Stomach (tissue), 9 donors: Measurements from ENCODE around the gene CEP85. TPM values are rescaled to one million over a fixed set of nuclear protein-coding genes. Genes with fewer than 3 reads are reported as not detected.

ENCODE experiments used
- DNase-seq, 2 donors: peaks; one replicate each; pipeline versions ENCODE4 v3.0.0 to v3.0.0-alpha.2; 2013 to 2019
- H3K27ac ChIP-seq, 5 donors: fragments of 200-600 bp in 4 of 5; sonication (generic) in 4 of 5; one replicate each; pipeline ENCODE4 v1.5.1; 2013 to 2019; ENCODE audit warnings: mild to moderate bottlenecking in 1 of 5, moderate library complexity in 1 of 5
- H3K27me3 ChIP-seq, 3 donors: fragments of 200-600 bp; sonication (generic); one replicate each; pipeline ENCODE4 v1.5.1; 2017 to 2019; ENCODE audit warnings: mixed run types in 1 of 3
- H3K36me3 ChIP-seq, 4 donors: fragments of 200-600 bp; sonication (generic); 1 replicate in 3 of 4; 2 replicates in 1 of 4; pipeline ENCODE4 v1.5.1; 2016 to 2019
- H3K4me1 ChIP-seq, 4 donors: fragments of 200-600 bp; sonication (generic); one replicate each; pipeline ENCODE4 v1.5.1; 2016 to 2019
- H3K4me3 ChIP-seq, 4 donors: fragments of 200-600 bp; sonication (generic) in 3 of 4; one replicate each; pipeline ENCODE4 v1.5.1; 2016 to 2019; ENCODE audit warnings: mild to moderate bottlenecking in 1 of 4
- H3K9me3 ChIP-seq, 4 donors: fragments of 200-600 bp; sonication (generic); one replicate each; pipeline ENCODE4 v1.5.1; 2016 to 2019
- EP300 ChIP-seq: sonication (generic); formaldehyde crosslinking; IDR thresholded peaks from one replicate; pipeline ENCODE4 v1.6.1; 2017; ENCODE audit warnings: antibody characterized with exemption
- POLR2A ChIP-seq, 4 donors: fragments of 450-650 bp; IDR thresholded peaks; one replicate each; pipeline ENCODE4 v1.6.1; 2016; ENCODE audit warnings: antibody characterized with exemption in 4 of 4, control low read depth in 2 of 4, mild to moderate bottlenecking in 1 of 4, moderate library complexity in 1 of 4
- POLR2AphosphoS5 ChIP-seq, 3 donors: sonication (generic); formaldehyde crosslinking; IDR thresholded peaks; one replicate each; pipeline ENCODE4 v1.6.1; 2016; ENCODE audit warnings: antibody characterized with exemption in 3 of 3
- WGBS, 5 donors: extraction: QIAGEN DNeasy Blood & Tissue Kit in 3 of 5; methylation state at CpG; one replicate each; pipeline versions ENCODE4 v1.1.5 to v1.1.7; 2013 to 2018; 5-methylcytosine and 5-hydroxymethylcytosine counted together
- intact Hi-C: fragments of 100-400 bp; cut with DNase I; formaldehyde crosslinking; loops from one replicate; pipeline ENCODE4 v1.15.1; 2023; ENCODE audit warnings: low total_unique reads
- polyA plus RNA-seq, 3 donors: library from polyadenylated mRNA; stranded (reverse); fragments of 200-250 nt; gene quantifications; one replicate each; pipeline ENCODE4 v1.2.3, GENCODE V29; 2013
- total RNA-seq, 5 donors: library from RNA; depleted of rRNA; stranded (reverse); fragments of >200 nt; gene quantifications; one replicate each; pipeline versions ENCODE4 v1.1.0 to v1.2.3, GENCODE V29; 2014 to 2016
- TF ChIP-seq, protein P1 (sequence below), 7 experiments: fragments of 450-650 bp in 4 of 7; fragments of 200-600 bp in 3 of 7; sonication (generic) in 3 of 7; IDR thresholded peaks; one replicate each; pipeline ENCODE4 v1.5.1; 2016 to 2019; ENCODE audit warnings: antibody characterized with exemption in 7 of 7, control low read depth in 2 of 7, mild to moderate bottlenecking in 1 of 7
- donor health status: healthy with polysubstance abuse.
- donor health status: Bipolar disorder and iron deficiency.
- donor health status: healthy.

The CEP85 gene
- total and polyA plus RNA-seq, 8 donors: 0.58 to 21.0 (median 5.9) TPM

DNA sequence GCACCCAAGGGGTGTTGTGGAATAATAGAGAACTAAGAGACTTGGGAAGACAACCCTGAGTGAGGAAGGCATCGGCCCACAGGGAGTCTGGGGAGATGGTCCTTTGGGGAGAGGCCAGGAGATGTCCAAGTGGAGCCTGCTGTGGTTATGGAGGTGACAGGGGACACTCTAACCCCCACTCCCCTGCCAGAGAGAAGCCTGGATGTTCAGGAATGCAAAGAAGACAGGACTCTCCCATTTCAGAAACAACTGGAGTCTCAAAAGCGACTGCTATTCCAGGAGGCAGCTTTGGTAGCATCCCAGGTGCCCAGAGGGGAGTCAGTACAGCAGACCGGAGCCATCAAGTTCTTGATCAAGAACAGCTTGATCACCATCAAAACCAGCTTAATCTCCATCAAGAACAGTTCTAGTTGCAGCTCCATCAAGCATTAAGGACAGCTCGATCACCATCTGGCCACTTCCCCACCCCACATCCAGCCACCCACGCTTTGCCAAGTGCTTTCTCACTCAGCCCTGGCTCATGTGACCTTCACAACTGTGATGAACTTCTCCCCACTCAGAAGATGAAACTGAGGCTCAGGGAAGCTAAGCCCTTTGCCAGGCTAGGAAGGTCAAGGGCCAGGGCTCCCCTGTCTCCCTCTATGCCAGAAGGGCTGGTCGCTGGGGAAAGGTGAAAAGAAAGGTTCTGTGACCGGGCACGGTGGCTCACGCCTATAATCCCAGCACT, 84.5 kb downstream of the CEP85 start:
- Histone ChIP-seq H3K27me3 (peaks cover 0 to 10% (median 0%) of the 10 kb centered on the region in 3 donors), H3K36me3 (no peaks in the 10 kb centered on the region), H3K4me1 (peaks cover 0 to 35% (median 10%) of the 10 kb centered on the region in 4 donors), H3K9me3 (no peaks in the 10 kb centered on the region), H3K4me3 (peak overlapping the region; percentile 8 to 40 (median 30)), H3K27ac (peak overlapping the region in 4 of 5 donors; percentile 44 to 73 (median 50))
- intact Hi-C loops: no loop called here
- 76 to 84% (median 80%) methylated on average over 9 of the region's 9 CpGs for WGBS, 5 donors
- TF ChIP-seq POLR2AphosphoS5 (IDR thresholded peaks at IDR 0.05): no peak
- TF ChIP-seq, protein P1, sequence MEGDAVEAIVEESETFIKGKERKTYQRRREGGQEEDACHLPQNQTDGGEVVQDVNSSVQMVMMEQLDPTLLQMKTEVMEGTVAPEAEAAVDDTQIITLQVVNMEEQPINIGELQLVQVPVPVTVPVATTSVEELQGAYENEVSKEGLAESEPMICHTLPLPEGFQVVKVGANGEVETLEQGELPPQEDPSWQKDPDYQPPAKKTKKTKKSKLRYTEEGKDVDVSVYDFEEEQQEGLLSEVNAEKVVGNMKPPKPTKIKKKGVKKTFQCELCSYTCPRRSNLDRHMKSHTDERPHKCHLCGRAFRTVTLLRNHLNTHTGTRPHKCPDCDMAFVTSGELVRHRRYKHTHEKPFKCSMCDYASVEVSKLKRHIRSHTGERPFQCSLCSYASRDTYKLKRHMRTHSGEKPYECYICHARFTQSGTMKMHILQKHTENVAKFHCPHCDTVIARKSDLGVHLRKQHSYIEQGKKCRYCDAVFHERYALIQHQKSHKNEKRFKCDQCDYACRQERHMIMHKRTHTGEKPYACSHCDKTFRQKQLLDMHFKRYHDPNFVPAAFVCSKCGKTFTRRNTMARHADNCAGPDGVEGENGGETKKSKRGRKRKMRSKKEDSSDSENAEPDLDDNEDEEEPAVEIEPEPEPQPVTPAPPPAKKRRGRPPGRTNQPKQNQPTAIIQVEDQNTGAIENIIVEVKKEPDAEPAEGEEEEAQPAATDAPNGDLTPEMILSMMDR (IDR thresholded peaks at IDR 0.05): no peak
- DNase-seq: no peak

DNA sequence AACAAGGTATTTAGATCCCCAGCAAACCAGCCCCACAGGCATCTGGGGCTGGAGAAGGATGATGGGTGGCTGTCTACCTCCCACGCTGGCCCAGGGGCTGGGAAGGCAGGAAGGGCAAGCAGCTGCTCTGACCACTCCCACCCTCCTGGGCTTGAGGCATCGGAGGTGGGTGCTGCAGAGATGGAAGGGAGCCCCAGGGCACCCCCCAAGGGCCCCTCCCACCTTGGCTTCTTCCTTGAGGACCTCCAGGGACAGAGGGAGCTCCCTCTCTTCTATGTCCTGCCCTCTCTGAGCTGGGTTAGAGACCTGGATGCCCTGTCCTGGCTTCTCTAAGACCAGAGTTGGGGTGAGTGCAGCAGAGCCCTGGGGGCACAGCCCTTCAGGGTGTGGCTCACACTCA, 86.9 kb downstream of the CEP85 start:
- Histone ChIP-seq H3K4me3 (no peak overlapping the region), H3K9me3 (no peaks in the 10 kb centered on the region), H3K36me3 (no peaks in the 10 kb centered on the region), H3K27ac (no peak overlapping the region), H3K27me3 (peaks cover 0 to 14% (median 0%) of the 10 kb centered on the region in 3 donors), H3K4me1 (peaks cover 0 to 25% (median 10%) of the 10 kb centered on the region in 4 donors)
- no peak for TF ChIP-seq POLR2AphosphoS5 (IDR thresholded peaks at IDR 0.05)
- intact Hi-C loops: loop anchor here (5.0 kb wide), 2 partner anchors 34 to 49 kb away; no protein-coding TSS in a partner anchor
- WGBS, 5 donors: 49 to 78% (median 55%) methylated on average over 2 of the region's 2 CpGs
- DNase-seq: no peak

DNA sequence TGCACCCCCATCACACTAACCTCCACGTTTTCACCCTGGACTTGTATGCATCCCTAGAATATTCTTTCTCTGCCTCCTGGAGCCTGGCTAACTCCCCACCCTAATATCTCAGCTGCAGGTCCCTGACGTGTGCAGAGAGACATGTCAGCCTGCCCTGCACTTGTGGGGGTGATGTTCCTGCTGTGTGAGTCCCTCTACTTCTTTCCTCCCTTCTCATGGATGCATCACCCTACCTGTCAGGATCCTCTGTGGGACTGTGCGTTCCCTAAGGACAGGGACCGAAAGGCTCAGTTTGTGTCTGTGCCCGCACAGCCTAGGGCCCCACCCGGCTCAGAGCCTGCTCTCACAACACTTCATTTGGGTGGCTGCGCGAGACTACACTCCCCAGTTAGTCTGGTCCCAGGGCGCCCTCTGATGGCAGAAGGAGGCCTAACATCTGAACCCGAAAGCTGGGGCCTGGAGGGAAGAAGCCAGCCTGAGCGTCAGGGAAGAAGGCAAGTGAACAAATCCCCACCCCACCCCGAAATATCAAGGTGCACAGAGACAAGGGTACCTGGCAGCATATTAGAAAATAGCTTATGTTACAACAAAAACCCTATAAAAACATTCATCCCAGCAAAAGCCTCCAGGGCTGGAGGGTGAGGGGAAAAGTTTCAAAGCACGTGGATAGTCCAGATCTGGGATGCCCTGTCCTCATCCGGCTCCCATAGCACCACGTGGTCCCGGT, 87.5 kb downstream of the CEP85 start:
- H3K36me3 ChIP-seq: no peaks in the 10 kb centered on the region
- H3K9me3 ChIP-seq: no peaks in the 10 kb centered on the region
- H3K4me1 ChIP-seq: peaks cover 0 to 25% (median 10%) of the 10 kb centered on the region in 4 donors
- intact Hi-C loops: loop anchor here (5.0 kb wide), 2 partner anchors 34 to 49 kb away; no protein-coding TSS in a partner anchor
- H3K4me3 ChIP-seq: no peak overlapping the region
- no peak overlapping the region for H3K27ac ChIP-seq
- WGBS, 5 donors: 11 to 21% (median 15%) methylated on average over 11 to 16 of the region's 16 CpGs
- TF ChIP-seq, protein P1 (IDR thresholded peaks at IDR 0.05): peak in 5 of 7 experiments; percentile 77 to 91 (median 90)
- TF ChIP-seq EP300 (no peak), POLR2A (IDR thresholded peaks at IDR 0.05) (no peak), POLR2AphosphoS5 (IDR thresholded peaks at IDR 0.05) (peak in 1 of 3 donors; percentile 69)
- H3K27me3 ChIP-seq: peaks cover 0 to 14% (median 0%) of the 10 kb centered on the region in 3 donors
- peak; percentile 94 to 97 for DNase-seq

DNA sequence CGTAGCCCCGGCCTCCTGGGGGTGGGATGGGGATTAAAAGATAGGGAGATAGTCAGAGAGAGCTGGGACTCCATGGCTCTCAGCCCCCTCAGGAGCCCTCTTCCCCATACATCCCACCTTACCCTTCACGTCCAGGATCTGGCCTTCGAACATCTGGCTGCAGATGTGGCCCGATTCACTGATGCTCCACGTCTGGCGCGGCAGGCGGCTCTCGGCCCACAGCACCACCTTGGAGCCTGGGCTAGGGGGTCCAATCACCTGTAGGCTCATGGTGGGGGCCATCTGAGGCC, 88.0 kb downstream of the CEP85 start:
- no peak overlapping the region for H3K27ac ChIP-seq

More for the DNA sequence above, 88.0 kb downstream of the CEP85 start:
- Histone ChIP-seq H3K9me3 (no peaks in the 10 kb centered on the region), H3K27me3 (peaks cover 0 to 14% (median 0%) of the 10 kb centered on the region in 3 donors), H3K4me3 (no peak overlapping the region), H3K36me3 (no peaks in the 10 kb centered on the region), H3K4me1 (peaks cover 0 to 24% (median 10%) of the 10 kb centered on the region in 4 donors)
- intact Hi-C loops: loop anchor here (5.0 kb wide), 2 partner anchors 35 to 50 kb away; no protein-coding TSS in a partner anchor
- DNase-seq: no peak
- 54 to 78% (median 75%) methylated on average over 5 to 10 of the region's 10 CpGs for WGBS, 5 donors
- no peak for TF ChIP-seq POLR2AphosphoS5 (IDR thresholded peaks at IDR 0.05)
- TF ChIP-seq, protein P1 (IDR thresholded peaks at IDR 0.05): no peak
- no peak for TF ChIP-seq EP300
- no peak for TF ChIP-seq POLR2A (IDR thresholded peaks at IDR 0.05)
